GM19397 (cell line): ENCODE results near the gene AGAP3.
A peak's percentile ranks its signal among the peaks of the same experiment; 100 is the strongest.

Experiments used
- ATAC-seq: cut with Tn5 transposase; IDR thresholded peaks from one replicate; pipeline ENCODE4 v1.9.1; 2021; ENCODE audit warnings: mild to moderate bottlenecking, moderate library complexity; ENCODE audit not compliant: unreplicated experiment

The AGAP3 gene

GRCh38 chr7:151107882-151108281 lies 21.6 kb downstream of the AGAP3 start:
- no peak for ATAC-seq

DNA sequence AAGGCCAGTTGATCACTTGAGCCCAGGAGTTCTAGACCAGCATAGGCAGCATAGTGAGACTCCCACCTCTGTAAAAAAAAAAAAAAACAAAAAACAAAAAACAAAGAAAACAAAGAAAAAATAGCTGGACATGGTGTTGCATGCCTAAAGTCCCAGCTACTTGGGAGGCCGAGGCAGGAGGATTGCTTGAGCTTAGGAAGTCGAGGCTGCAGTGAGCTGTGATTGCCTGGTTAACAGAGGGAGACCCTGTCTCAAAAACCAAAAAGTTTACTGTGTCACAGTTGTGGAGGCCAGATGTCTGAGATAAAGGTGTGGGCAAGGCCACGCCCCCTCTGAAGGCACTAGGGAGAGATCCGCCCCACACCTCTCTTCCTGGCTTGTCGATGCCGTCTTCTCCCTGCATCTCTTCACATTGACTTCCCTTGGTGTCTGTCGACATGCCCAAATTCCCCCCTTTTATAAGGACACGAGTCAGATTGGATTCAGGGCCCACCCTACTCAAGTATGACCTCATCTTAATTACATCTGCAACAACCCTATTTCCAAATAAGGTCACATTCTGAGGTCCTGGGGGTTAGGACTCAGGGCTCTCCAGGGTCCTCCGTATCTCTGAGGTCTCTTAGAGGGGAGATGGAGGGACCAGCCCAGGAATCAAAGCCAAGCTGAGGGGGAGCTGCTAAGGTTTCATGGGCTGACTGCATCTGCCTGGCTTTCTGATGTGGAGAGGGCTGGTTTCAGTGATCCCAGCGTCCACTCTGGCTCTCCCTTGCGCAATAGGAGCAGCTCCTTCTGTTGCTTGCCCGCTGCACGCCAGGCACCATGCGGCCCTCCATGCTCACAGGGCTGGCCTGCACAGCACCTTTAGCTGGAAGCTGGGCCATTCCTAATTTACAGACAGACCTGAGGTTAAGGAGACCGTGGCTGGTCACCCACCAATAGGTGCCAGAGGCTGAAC lies 23.1 kb downstream of the AGAP3 start:
- no peak for ATAC-seq

DNA sequence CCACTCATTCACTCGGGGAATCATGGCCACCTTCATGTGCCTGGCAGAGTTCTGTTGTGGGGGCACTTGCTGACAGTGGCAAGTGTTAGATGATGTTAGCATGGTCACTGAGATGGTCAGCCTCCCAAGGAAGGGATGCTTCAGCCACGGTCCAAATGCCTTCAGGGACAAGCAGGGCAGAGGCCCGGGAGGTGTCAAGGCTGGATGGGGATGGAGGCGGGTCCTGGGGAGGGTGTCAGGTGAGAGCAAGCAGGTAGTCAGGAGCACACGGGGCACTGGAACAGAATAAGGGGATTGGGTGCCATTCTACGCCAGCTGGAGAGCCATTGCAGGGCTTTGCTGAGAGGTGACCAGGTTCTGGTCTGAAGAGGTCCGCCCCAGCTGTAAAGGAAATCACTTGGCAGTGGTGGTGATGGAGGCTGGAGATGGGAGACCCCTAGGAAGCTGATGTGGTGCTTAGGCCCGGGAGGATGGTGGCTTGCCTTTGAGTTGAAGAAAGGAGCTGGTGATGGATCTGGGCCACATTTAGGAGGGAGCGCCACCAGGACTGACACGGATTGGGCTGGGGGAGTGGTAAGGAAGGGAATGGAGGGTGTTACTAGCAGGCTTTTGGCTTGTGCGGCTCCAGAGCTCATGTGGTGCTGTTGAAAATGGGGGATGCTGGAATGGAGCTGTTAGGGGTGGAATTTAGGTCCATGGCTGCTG lies 24.1 kb downstream of the AGAP3 start:
- no peak for ATAC-seq

DNA sequence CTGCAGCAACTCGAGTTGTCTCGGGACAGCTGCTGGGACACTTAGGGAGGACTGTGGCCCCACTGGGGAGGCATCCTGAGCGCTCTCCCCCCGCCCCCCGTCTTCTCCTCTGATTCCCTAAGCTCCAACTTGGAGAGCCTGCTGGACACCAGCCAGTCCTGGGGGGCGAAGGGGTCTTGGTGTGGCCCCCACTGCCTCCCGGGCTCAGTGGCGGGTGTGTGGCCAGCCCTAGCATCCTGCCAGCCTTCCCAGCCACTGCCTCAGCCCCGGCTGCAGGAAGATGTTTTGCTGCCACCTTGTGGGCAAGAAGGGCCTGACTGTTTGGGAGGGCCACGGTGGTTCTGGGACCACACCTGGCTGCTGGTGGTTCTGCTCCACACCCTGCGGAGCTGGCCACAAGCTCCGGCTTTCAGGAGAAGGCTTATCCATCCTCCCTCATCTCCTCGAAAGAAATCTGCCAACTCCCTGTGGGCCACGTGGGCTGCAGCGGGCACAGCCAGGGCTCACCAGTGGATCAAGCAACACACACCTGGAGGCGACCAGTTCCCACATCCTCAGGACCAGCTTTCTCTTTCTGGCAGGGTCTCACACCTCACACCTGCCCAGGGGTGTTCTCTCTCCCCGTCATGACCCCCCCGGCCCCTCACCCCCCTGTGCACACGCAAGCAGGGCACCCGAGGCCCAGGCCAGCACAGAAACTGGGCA lies 24.8 kb downstream of the AGAP3 start:
- peak; percentile 65 for ATAC-seq

- no peak for ATAC-seq
Observed at GRCh38 chr7:151113344-151114150, 27.3 kb downstream of the AGAP3 start.

GRCh38 chr7:151114151-151115090 lies 28.1 kb downstream of the AGAP3 start:
- ATAC-seq, result no peak

- ATAC-seq, result no peak
Observed at GRCh38 chr7:151115121-151115835, 29.0 kb downstream of the AGAP3 start.

DNA sequence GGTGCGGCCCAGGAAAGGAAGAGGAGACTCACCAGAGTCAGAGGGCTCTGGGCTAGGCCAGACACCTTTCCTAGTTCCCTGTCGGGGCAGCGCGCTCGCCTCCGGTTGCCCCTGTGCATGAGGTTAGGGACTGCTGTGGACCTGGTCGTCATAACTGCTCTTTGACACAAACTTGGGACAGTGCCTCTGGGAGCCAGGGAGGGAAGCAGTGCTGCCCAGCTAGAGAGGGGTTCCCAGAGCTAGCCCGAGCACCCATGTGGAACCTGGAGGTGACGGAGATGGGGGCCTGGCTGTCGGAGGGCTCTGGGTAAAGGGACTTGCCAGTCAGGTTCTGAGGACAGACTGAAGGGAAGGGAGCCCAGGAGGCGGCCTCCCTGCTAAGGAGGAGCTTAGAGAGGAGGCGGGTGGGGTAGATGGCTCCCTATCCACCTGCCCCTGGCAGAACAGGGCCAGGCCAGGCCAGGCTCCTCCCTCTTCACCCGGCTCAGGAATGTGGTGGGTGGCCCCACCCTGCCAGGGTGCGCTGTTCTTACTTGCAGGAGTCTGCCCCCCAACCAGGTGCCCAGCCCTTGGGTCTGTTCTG lies 29.7 kb downstream of the AGAP3 start:
- ATAC-seq, result no peak

DNA sequence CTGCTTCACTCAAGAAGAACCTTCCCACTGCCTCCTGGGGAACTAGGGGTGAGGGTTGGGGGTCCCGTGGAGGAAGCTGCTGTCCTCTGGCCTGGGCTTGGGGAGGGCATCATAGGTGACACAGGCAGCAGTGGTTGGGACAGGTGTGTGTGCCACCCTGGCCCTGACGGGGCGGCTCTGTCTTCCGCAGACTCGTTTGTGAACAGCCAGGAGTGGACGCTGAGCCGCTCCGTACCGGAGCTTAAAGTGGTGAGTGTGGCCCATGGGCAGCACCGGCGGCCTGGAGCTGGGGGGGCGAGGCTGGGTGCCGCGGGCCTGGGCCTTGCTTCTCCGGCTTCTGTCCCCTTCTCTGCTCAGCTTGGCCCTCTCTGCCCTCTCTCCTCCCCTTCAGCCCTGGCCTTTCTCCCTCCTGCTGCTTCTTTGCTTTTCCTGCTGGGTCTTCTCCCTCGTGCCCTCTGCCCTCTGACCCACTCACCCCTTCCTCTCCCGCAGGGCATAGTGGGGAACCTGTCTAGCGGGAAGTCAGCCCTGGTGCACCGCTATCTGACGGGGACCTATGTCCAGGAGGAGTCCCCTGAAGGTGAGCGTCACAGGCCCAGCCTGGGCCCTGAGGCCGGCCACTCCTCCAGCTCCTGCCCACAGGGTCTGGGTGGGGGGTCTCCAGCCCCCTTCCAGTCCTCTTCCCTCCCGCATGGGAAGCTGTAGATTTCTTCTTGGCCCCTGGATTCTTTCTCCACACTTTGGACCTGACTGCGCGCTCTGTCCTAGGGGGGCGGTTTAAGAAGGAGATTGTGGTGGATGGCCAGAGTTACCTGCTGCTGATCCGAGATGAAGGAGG lies 30.5 kb downstream of the AGAP3 start:
- ATAC-seq, result no peak

- no peak for ATAC-seq
Observed at GRCh38 chr7:151117565-151117964, 31.3 kb downstream of the AGAP3 start.

DNA sequence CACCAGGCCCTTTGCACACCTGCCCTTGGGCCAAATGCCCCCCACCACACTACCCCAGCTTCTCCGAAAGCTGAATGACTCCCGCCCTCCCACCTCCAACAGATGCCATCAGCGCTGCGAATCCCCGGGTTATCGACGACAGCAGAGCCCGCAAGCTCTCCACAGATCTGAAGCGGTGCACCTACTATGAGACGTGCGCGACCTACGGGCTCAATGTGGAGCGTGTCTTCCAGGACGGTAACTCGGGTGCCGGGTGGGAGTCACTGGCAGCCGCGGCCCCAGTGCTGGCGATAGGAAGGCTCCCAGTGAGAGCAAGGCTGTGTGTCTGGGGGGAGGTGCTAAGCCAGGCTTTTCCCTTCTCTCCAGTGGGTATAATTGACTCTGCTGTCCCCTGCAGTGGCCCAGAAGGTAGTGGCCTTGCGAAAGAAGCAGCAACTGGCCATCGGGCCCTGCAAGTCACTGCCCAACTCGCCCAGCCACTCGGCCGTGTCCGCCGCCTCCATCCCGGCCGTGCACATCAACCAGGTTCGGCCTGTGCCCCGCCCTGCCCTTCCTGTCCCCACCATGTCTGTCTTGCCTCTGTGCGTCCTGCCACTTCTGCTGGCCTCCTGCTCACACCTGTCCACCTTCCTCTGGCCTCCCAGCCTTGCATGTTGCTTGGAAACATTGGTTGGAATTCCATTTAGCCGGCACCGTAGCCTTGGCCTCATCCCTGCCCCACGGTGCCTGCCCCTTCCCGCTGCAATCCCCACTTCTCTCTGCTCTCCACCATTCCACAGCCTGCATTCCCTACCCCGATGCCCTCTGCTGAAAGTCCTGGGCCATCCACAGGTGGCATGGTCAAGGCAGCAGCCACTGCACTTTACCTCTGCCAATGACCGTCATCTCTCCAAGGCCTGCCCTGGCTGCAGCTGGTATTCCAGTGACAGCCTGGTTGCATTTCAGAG lies 32.1 kb downstream of the AGAP3 start:
- no peak for ATAC-seq

GRCh38 chr7:151119055-151119415 lies 32.8 kb downstream of the AGAP3 start:
- no peak for ATAC-seq

- no peak for ATAC-seq
Observed at GRCh38 chr7:151119902-151120301, 33.6 kb downstream of the AGAP3 start.

- ATAC-seq, result no peak
Observed at GRCh38 chr7:151120896-151121295, 34.6 kb downstream of the AGAP3 start.

DNA sequence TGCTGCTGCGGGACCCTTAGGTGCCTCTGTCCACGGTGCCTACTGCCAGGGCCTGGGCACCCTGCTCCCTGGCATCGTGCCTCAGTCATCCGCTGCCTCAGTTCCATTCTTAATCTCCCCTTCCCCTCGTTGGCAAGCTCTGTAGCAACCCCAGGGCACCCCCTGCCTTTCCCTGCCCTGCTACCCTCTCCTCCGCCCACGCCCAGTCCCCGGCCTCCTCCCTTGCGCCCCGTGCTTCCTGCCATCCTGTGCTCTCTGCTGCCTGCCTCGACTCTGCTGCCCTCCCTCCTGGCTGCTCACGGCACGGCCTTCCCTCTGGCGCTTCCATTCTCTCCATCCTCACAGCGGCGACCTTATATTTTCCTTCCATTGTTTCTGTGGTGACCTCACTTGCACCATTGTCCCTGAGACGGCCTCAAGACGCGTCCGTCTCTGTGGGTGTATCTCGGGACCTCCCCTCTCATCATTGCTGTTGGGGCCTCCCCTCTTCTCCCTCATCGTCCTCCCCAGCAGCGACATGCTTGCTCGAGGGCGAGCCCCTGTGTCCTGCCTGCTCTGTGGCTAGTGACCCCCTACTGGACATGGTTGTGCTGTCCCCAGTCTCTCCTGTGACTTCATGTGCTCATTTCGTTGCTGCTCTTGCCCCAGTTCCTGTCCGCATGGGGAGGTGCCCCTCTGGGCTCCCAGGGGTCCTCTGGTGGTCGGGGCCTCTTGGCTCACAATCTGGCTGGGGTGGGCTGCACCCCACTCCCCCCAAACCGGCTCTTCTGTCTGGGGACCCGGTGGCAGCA lies 35.3 kb downstream of the AGAP3 start:
- ATAC-seq, result no peak

- no peak for ATAC-seq
Observed at GRCh38 chr7:151122276-151122675, 36.0 kb downstream of the AGAP3 start.
